LNCaP clone FGC (cell line): ENCODE data around the gene EML1.
A peak's percentile ranks its signal among the peaks of the same experiment; 100 is the strongest.

Experiments
- DNase-seq: peaks from one replicate; pipeline ENCODE4 v3.0.0-alpha.2; 2011; ENCODE audit warnings: low read depth
- H3K4me3 ChIP-seq: 2 replicates; pipeline ENCODE4 v1.5.1; 2011; ENCODE audit warnings: mild to moderate bottlenecking, low read depth, low read length, control low read depth
- TF ChIP-seq, protein P1 (sequence below): IDR thresholded peaks from 2 replicates; pipeline ENCODE4 v1.5.1; 2012; ENCODE audit warnings: mild to moderate bottlenecking; ENCODE audit not compliant: control insufficient read depth, insufficient read depth; ENCODE audit errors: extremely low read depth

The EML1 gene

DNA sequence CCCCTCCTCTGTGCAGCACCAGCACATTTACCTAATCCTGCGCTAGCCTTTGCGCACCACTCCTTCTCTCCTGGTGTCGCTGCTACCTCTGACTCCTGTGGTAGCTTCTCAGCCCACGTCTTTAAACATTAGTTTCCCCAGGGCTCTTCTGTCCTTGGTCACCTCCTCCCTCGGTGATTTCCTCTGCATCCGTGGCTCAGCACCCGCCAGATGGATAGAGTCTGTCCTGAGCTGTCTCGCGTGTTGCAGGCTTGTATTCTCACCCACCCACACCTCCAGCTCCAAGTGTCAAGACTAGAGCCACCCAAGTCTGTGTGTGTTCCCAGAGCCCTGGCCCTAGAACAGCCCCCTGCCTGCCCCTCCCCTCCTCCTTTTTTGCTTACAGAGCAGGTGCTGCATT is 83.2 kb downstream of the EML1 start:
- H3K4me3 ChIP-seq = no peak overlapping the region

DNA sequence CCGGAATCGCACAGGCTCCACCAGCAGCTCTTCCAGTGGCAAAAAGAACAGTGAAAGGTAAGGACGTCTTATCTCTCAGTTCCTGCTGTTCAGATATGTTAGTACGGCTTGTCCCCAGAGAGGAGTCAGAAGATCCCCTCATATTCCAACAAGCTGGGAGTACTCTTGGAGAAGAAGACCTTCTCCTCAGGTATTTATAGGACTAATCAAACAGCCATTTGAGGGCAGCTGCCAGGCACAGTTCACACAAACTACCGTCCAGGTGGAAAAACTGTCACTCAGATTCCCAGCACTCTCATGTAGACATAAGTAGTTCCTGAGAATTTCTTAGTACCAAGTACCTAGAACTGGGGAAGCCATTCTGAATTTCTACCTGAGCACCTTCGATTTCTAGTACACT is 85.3 kb downstream of the EML1 start:
- TF ChIP-seq, protein P1, sequence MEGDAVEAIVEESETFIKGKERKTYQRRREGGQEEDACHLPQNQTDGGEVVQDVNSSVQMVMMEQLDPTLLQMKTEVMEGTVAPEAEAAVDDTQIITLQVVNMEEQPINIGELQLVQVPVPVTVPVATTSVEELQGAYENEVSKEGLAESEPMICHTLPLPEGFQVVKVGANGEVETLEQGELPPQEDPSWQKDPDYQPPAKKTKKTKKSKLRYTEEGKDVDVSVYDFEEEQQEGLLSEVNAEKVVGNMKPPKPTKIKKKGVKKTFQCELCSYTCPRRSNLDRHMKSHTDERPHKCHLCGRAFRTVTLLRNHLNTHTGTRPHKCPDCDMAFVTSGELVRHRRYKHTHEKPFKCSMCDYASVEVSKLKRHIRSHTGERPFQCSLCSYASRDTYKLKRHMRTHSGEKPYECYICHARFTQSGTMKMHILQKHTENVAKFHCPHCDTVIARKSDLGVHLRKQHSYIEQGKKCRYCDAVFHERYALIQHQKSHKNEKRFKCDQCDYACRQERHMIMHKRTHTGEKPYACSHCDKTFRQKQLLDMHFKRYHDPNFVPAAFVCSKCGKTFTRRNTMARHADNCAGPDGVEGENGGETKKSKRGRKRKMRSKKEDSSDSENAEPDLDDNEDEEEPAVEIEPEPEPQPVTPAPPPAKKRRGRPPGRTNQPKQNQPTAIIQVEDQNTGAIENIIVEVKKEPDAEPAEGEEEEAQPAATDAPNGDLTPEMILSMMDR = no peak
- no peak for DNase-seq
- H3K4me3 ChIP-seq = no peak overlapping the region

More for the DNA sequence above, 83.2 kb downstream of the EML1 start:
- no peak for DNase-seq
- TF ChIP-seq, protein P1 = no peak

DNA sequence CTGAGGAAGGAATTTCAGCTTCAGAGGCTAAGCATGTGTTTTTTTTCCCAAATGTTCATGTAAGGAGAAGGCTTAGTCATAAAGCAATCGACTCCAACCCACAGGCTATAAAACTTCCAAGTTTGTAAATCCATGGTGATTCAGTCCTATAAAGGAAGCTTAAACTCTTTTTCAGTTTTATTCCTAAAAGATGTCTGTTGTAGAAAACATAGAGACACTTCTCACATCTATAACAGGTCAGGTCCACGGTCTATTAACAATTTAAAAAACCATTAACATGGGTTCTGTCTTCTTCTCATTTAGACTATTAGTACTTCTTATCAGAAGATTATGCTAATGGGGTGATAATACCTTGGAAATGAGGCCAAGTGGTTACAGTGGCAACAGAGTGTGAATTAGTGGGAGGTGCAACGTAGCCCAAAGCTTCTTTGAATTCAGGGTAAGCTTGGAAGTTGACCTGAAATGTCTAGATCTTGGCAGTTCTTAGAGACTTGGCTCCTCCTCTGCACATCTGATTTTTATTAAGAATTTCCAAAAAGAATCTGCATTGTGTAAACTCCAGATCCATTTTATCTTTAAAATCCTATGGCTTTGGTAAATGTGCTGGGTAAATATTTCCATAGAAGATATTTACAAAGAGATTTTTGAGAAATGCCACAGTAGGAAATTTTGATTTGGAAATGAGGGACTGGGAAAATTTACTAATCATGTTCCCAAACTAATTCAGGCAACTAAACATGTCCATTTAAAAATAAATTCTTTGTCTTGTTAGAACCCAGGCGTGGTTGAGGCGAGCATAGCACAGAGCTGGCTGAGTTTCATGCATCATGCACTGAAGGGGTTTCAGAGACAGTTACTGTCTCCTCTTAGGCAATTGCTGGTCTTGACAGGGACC is 86.4 kb downstream of the EML1 start:
- H3K4me3 ChIP-seq = no peak overlapping the region
- DNase-seq = no peak
- TF ChIP-seq, protein P1 = no peak

DNA sequence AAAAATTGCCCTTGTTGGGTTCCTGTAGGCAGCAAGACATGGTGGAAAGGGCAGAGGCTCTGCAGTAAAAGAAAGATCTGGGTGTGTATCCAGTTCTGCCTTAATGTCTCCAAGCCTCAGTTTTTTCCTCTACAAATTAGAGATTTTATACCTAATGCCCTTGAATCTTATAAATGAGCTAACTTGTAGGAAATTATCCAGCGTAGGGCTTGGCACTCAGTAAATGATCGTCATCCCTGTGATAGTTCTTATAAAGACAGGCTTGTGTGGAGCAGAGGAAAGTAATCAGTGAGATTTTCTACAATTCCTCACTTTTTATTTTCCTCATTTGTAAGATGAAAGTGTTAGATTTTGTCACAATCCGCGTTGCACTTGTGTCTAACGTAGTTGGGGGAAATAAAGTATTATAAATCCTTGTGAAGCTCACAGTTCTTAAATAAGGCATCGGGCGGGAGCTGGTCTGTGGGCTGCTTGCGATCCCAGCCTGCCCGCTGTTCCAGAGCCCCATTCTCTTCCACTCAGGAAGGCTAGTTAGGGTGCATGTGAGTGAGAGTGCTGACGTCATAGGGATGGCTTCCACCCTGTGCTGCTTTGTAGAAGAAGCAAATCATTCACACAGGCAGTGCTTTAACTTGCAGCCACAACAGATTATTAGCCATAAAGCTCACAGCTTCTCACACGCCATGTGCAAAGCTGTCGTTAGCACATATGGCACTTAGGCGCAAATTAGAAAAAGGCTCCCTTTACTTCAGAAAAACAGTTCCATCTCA is 87.6 kb downstream of the EML1 start:
- DNase-seq = no peak
- no peak overlapping the region for H3K4me3 ChIP-seq
- TF ChIP-seq, protein P1 = no peak

DNA sequence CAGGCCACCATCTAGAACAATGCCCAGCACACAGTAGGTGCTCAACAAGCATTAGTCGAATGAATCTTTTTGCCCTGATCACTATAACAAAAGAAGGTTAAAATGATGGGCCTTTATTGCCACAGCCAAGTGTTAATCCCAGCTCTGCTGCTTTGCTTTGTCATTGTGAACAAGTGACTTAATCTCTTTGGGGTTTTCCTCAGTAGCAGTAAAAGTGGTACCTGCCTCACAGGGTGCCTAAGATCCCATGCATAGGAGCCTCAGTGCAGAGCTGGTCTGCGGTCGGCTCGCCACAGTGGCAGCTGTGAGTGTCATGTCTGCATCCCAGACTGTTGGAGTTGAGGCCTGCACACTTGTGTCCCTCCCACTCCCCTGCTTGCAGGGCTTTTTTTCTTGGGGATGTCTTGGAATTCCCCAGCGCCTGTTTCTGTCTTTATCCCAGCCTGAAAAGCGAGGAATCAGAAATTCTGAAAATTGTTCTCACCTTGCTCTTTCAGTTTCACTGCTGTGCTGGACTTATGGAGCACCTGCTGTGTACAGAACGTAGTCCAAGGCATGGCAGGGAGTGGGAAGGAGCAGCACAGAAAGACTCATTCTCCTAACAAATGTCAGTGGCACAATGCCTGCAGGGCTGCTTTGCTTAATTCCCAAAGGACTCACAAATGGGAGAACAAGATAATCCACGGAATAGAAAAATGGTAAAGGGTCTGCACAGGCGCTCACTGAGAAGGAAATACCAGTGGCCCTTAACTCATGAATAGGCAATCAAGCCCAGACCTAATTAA is 90.8 kb downstream of the EML1 start:
- TF ChIP-seq, protein P1 = no peak
- H3K4me3 ChIP-seq = no peak overlapping the region
- no peak for DNase-seq

DNA sequence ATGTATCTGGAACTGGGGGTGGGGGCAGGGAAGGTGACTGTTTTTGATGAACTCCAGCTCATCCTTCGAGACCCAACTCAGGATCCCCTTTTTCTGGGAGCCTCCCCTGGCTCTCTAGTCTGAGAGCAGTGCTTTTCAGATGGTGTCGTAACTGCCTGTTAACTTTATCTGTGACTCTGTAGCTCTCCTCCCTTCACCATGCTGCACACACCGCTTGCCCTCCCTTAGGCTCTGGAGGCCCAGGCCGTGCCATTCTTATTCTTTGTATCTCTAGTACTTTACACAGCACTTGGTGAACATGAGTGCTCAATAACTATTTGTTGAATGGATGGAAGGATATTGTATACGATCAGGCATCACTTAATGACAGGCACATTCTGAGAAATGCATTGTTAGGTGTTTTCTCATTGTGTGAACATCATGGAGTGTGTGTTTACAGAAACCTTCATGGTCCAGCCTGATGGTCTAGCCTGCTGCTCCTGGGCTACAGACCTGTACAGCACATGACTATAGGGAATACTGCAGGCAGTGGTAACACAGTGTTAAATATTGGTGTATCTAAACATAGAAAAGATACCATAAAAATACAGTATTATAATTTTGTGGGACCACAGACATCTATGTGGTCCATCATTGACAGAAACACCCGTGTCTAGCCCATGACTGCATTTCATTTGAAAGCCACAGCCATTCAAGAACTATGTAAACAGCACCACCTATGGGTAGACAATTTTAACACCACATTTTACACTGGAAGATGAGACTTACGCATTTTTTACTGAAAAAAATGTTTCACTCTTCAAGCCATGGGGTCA is 91.8 kb downstream of the EML1 start:
- TF ChIP-seq, protein P1 = peak; percentile 73
- no peak for DNase-seq
- H3K4me3 ChIP-seq = no peak overlapping the region
